HG02759 (cell line): Measurements from ENCODE around the gene NUDT15.
A peak's percentile ranks its signal among the peaks of the same experiment; 100 is the strongest.
"Not testable (repeated sequence)": the region's sequence is repeated elsewhere in the genome, so short reads cannot be mapped to it uniquely, and the experiment has no call there.

ENCODE experiments used
- ATAC-seq: cut with Tn5 transposase; IDR thresholded peaks from one replicate; pipeline ENCODE4 v1.9.1; 2021; ENCODE audit warnings: mild to moderate bottlenecking, moderate library complexity; ENCODE audit not compliant: unreplicated experiment

Gene NUDT15

GRCh38 chr13:48037346-48038173, at the start of gene NUDT15:
NUDT15 (plus strand) TSS chr13:48037726; CDS start chr13:48037747, 21 bp downstream.
- peak; percentile 97 for ATAC-seq

GRCh38 chr13:47990427-47990826, 47.1 kb upstream of the NUDT15 start:
- ATAC-seq: no peak

GRCh38 chr13:47990920-47991466, 46.5 kb upstream of the NUDT15 start:
- no peak for ATAC-seq

GRCh38 chr13:47991859-47992258, 45.7 kb upstream of the NUDT15 start:
- ATAC-seq: no peak

GRCh38 chr13:47997384-47997783, 40.1 kb upstream of the NUDT15 start:
- no peak for ATAC-seq

GRCh38 chr13:47999973-48000372, 37.6 kb upstream of the NUDT15 start:
- no peak for ATAC-seq

- ATAC-seq: peak; percentile 41
Measured at GRCh38 chr13:48000559-48001113, 36.9 kb upstream of the NUDT15 start.

- ATAC-seq: peak; percentile 99
Measured at GRCh38 chr13:48001114-48001881, 36.2 kb upstream of the NUDT15 start, which contains the start of gene SUCLA2. SUCLA2 (minus strand) TSS chr13:48001273; CDS start chr13:48001269, 4 bp downstream.

GRCh38 chr13:48001999-48002398, 35.5 kb upstream of the NUDT15 start:
- ATAC-seq: not testable (repeated sequence)

GRCh38 chr13:48004201-48004600, 33.3 kb upstream of the NUDT15 start:
- no peak for ATAC-seq

- no peak for ATAC-seq
Measured at GRCh38 chr13:48006396-48006795, 31.1 kb upstream of the NUDT15 start.

- no peak for ATAC-seq
Measured at GRCh38 chr13:48009284-48009683, 28.2 kb upstream of the NUDT15 start.

GRCh38 chr13:48010698-48011097, 26.8 kb upstream of the NUDT15 start:
- no peak for ATAC-seq

GRCh38 chr13:48012668-48013067, 24.9 kb upstream of the NUDT15 start:
- ATAC-seq: no peak

- ATAC-seq: no peak
Measured at GRCh38 chr13:48014359-48014758, 23.2 kb upstream of the NUDT15 start.

GRCh38 chr13:48018637-48019036, 18.9 kb upstream of the NUDT15 start:
- ATAC-seq: no peak

- no peak for ATAC-seq
Measured at GRCh38 chr13:48019796-48020195, 17.7 kb upstream of the NUDT15 start.

- ATAC-seq: no peak
Measured at GRCh38 chr13:48028066-48028465, 9.5 kb upstream of the NUDT15 start.

GRCh38 chr13:48029859-48030258, 7.7 kb upstream of the NUDT15 start:
- ATAC-seq: no peak

- ATAC-seq: no peak
Measured at GRCh38 chr13:48038761-48039160, 1.2 kb downstream of the NUDT15 start.

GRCh38 chr13:48040049-48040448, 2.5 kb downstream of the NUDT15 start:
- ATAC-seq: no peak
